SK-N-SH (cell line): ENCODE measurements around the gene TASOR2. TPM values are rescaled to one million over a fixed set of nuclear protein-coding genes. Genes with fewer than 3 reads are reported as not detected.

Source experiments
- CTCF ChIA-PET: fragments of 300-600, 350-600 bp; formaldehyde crosslinking; extraction: SDS; loops from one replicate; lab custom pipeline; 2021; lab: Yijun Ruan, JAX
- POLR2A ChIA-PET: fragments of 350-600 bp; sonication (Branson Sonifier 250); formaldehyde crosslinking; extraction: SDS; loops from one replicate; lab custom pipeline; 2020; ENCODE audit warnings: antibody characterized with exemption, inconsistent platforms; lab: Yijun Ruan, JAX
- DNase-seq: peaks from one replicate; pipeline ENCODE4 v3.0.0; 2012
- H2AFZ ChIP-seq: fragments of 200-600 bp; sonication (generic); 2 replicates; pipeline ENCODE4 v1.8.1; 2016; ENCODE audit warnings: antibody characterized with exemption, mild to moderate bottlenecking, low read depth
- H3F3A ChIP-seq: fragments of 200-600 bp; sonication (generic); replicated peaks from 2 replicates; pipeline ENCODE3; 2016; ENCODE audit warnings: antibody characterized with exemption, mild to moderate bottlenecking; ENCODE audit not compliant: insufficient read depth
- H3K27ac ChIP-seq, 2 experiments: fragments of 200-500 bp in 1 of 2; fragments of 200-600 bp in 1 of 2; sonication (Bioruptor generic) in 1 of 2; sonication (generic), shearing (Covaris generic) in 1 of 2; 2 replicates each; pipeline versions ENCODE4 v1.5.1 to v1.6.1; 2014 to 2016; ENCODE audit warnings: low read depth in 2 of 2, inconsistent platforms in 1 of 2, low read length in 1 of 2, mild to moderate bottlenecking in 1 of 2, mixed read lengths in 1 of 2
- H3K27me3 ChIP-seq: fragments of 200-600 bp; sonication (generic), shearing (Covaris generic); 2 replicates; pipeline ENCODE4 v1.6.1; 2016; ENCODE audit warnings: mixed run types; ENCODE audit not compliant: insufficient read depth
- H3K36me3 ChIP-seq, 2 experiments: fragments of 200-500 bp in 1 of 2; fragments of 200-600 bp in 1 of 2; sonication (Bioruptor generic) in 1 of 2; sonication (generic) in 1 of 2; replicated peaks in 1 of 2; 2 replicates each; pipeline versions ENCODE3 to v1.5.1; 2014 to 2016; ENCODE audit warnings: low read length in 1 of 2, mild to moderate bottlenecking in 1 of 2; ENCODE audit not compliant: insufficient read depth in 2 of 2, control insufficient read depth in 1 of 2
- H3K4me1 ChIP-seq, 2 experiments: fragments of 200-500 bp in 1 of 2; fragments of 200-600 bp in 1 of 2; sonication (Bioruptor generic) in 1 of 2; sonication (generic), shearing (Covaris generic) in 1 of 2; 2 replicates each; pipeline versions ENCODE4 v1.5.1 to v1.6.1; 2014 to 2016; ENCODE audit warnings: low read depth in 1 of 2, low read length in 1 of 2, mixed run types in 1 of 2; ENCODE audit not compliant: insufficient read depth in 2 of 2, control insufficient read depth in 1 of 2
- H3K4me2 ChIP-seq: fragments of 200-600 bp; sonication (generic), shearing (Covaris generic); 2 replicates; pipeline ENCODE4 v1.6.1; 2017; ENCODE audit warnings: mixed run types
- H3K4me3 ChIP-seq, 2 experiments: fragments of 200-500 bp in 1 of 2; fragments of 200-600 bp in 1 of 2; sonication (Bioruptor generic) in 1 of 2; sonication (generic), shearing (Covaris generic) in 1 of 2; 2 replicates each; pipeline versions ENCODE4 v1.5.1 to v1.8.1; 2014 to 2016; ENCODE audit warnings: low read depth in 2 of 2, inconsistent platforms in 1 of 2, low read length in 1 of 2, mild to moderate bottlenecking in 1 of 2, mixed read lengths in 1 of 2, moderate library complexity in 1 of 2
- H3K79me2 ChIP-seq: fragments of 200-600 bp; sonication (generic); 2 replicates; pipeline ENCODE4 v1.8.1; 2017; ENCODE audit warnings: mild to moderate bottlenecking; ENCODE audit not compliant: insufficient read depth
- H3K9ac ChIP-seq: fragments of 200-600 bp; sonication (generic); 2 replicates; pipeline ENCODE4 v1.6.1; 2017; ENCODE audit warnings: mixed run types
- H3K9me2 ChIP-seq: fragments of 200-600 bp; sonication (generic); 2 replicates; pipeline ENCODE4 v1.6.1; 2017; ENCODE audit warnings: mixed run types
- H3K9me3 ChIP-seq: fragments of 200-600 bp; sonication (generic); 2 replicates; pipeline ENCODE4 v1.6.1; 2017; ENCODE audit warnings: mixed run types, mild to moderate bottlenecking, moderate library complexity
- H4K20me1 ChIP-seq: fragments of 200-600 bp; sonication (generic); 2 replicates; pipeline ENCODE4 v1.6.1; 2017; ENCODE audit warnings: mild to moderate bottlenecking, mixed run types; ENCODE audit not compliant: insufficient read depth
- ELF1 ChIP-seq: IDR thresholded peaks from 2 replicates; pipeline ENCODE4 v1.4.0; 2012
- EP300 ChIP-seq, 2 experiments: IDR thresholded peaks; 2 replicates each; pipeline versions ENCODE4 v1.4.0 to v1.6.1; 2012; ENCODE audit warnings: borderline replicate concordance in 1 of 2, low read depth in 1 of 2, low read length in 1 of 2
- FOXM1 ChIP-seq: IDR thresholded peaks from 2 replicates; pipeline ENCODE4 v1.4.0; 2012; ENCODE audit warnings: low read depth, mild to moderate bottlenecking
- GATA2 ChIP-seq: sonication (generic); formaldehyde crosslinking; IDR thresholded peaks from 2 replicates; pipeline ENCODE4 v1.5.0; 2020; ENCODE audit warnings: mild to moderate bottlenecking, missing genetic modification reagents
- JUND ChIP-seq: IDR thresholded peaks from 2 replicates; pipeline ENCODE4 v1.4.0; 2012
- MEF2A ChIP-seq: IDR thresholded peaks from 2 replicates; pipeline ENCODE4 v1.4.0; 2012; ENCODE audit warnings: low read depth, borderline replicate concordance
- NFIC ChIP-seq: IDR thresholded peaks from 2 replicates; pipeline ENCODE4 v1.4.0; 2012; ENCODE audit warnings: borderline replicate concordance
- PBX3 ChIP-seq: IDR thresholded peaks from 2 replicates; pipeline ENCODE4; 2012
- RXRA ChIP-seq: IDR thresholded peaks from 2 replicates; pipeline ENCODE4 v1.4.0; 2012; ENCODE audit warnings: low read depth, mild to moderate bottlenecking, borderline replicate concordance
- SIN3A ChIP-seq: IDR thresholded peaks from 2 replicates; pipeline ENCODE4 v1.6.1; 2012; ENCODE audit warnings: low read depth, mild to moderate bottlenecking, low read length, moderate library complexity, borderline replicate concordance
- TAF1 ChIP-seq: IDR thresholded peaks from 2 replicates; pipeline ENCODE4 v1.6.1; 2012; ENCODE audit warnings: low read depth, mild to moderate bottlenecking, low read length, moderate library complexity, borderline replicate concordance
- TEAD4 ChIP-seq: IDR thresholded peaks from 2 replicates; pipeline ENCODE4 v1.4.0; 2012; ENCODE audit warnings: mild to moderate bottlenecking, borderline replicate concordance; ENCODE audit not compliant: insufficient read depth
- USF1 ChIP-seq: IDR thresholded peaks from 2 replicates; pipeline ENCODE4 v1.4.0; 2012; ENCODE audit warnings: low read depth, borderline replicate concordance
- USF2 ChIP-seq: fragments of 150-350 bp; IDR thresholded peaks from 2 replicates; pipeline ENCODE4 v1.6.1; 2017; ENCODE audit warnings: antibody characterized with exemption, low read length, low read depth, borderline replicate concordance
- YY1 ChIP-seq: IDR thresholded peaks from 2 replicates; pipeline ENCODE4 v1.4.0; 2012; ENCODE audit warnings: low read depth, mild to moderate bottlenecking
- ZBTB33 ChIP-seq: IDR thresholded peaks from 2 replicates; pipeline ENCODE4 v1.4.0; 2012; ENCODE audit warnings: low read depth, borderline replicate concordance
- WGBS: methylation state at CpG from one replicate; pipeline ENCODE4 v1.1.6; 2017; ENCODE audit warnings: low lambda C conversion rate; 5-methylcytosine and 5-hydroxymethylcytosine counted together
- polyA plus RNA-seq, 3 experiments: library from polyadenylated mRNA; depleted of rRNA; stranded (reverse); fragments of >200 nt; gene quantifications; 2 replicates each; pipeline ENCODE4 v1.2.3, GENCODE V29; 2012
- TF ChIP-seq, protein P1 (sequence below): IDR thresholded peaks from 2 replicates; pipeline ENCODE4 v1.4.0; 2012; ENCODE audit warnings: low read depth
- TF ChIP-seq, protein P2 (sequence below): fragments of 200-600 bp; sonication (generic); IDR thresholded peaks from 2 replicates; pipeline ENCODE4 v1.6.1; 2017; ENCODE audit warnings: antibody characterized with exemption, mild to moderate bottlenecking, moderate library complexity

TASOR2 gene
- polyA plus RNA-seq, 1 of the 3 experiments (the other 2 are of a cell fraction), result 21.2 TPM

GRCh38 chr10:5634918-5635317 is 49.7 kb upstream of the TASOR2 start:
- Histone ChIP-seq H3K4me2 (no peak overlapping the region), H3K27ac (no peak overlapping the region), H3K9me3 (no peaks in the 10 kb centered on the region), H4K20me1 (no peaks in the 10 kb centered on the region), H3K79me2 (no peaks in the 10 kb centered on the region), H3K9ac (no peak overlapping the region), H3K36me3 (peaks cover 0 to 16% of the 10 kb centered on the region in 2 experiments), H2AFZ (no peak overlapping the region), H3K9me2 (no peaks in the 10 kb centered on the region), H3K27me3 (no peaks in the 10 kb centered on the region), H3K4me1 (peaks cover 0 to 3% of the 10 kb centered on the region in 2 experiments; a peak in 1 of 4 replicates), H3K4me3 (no peak overlapping the region), H3F3A (no peaks in the 10 kb centered on the region)
- ChIA-PET POLR2A (interaction anchor here (0.6 kb wide), 1 partner anchor 207 kb away, joined by 3 read pairs; no protein-coding TSS in a partner anchor), CTCF (interaction anchor here (1.1 to 5.2 kb wide), 3 partner anchors 12 to 200 kb away, joined by 3 to 27 read pairs (median 4); no protein-coding TSS in a partner anchor)
- DNase-seq, result no peak
- WGBS, result 75% methylated on average over 6 of the region's 7 CpGs
- TF ChIP-seq USF1 (no peak), ELF1 (no peak), RXRA (no peak), USF2 (no peak), SIN3A (no peak), MEF2A (no peak), TEAD4 (no peak), TAF1 (no peak), JUND (no peak), GATA2 (CRISPR knock-in tag) (no peak), EP300 (IDR thresholded peaks at IDR 0.05; ENCODE audit: borderline replicate concordance in 1 of 2, low read depth in 1 of 2, low read length in 1 of 2) (no peak), PBX3 (no peak), FOXM1 (no peak), NFIC (no peak), YY1 (no peak), ZBTB33 (no peak)
- TF ChIP-seq, protein P1, sequence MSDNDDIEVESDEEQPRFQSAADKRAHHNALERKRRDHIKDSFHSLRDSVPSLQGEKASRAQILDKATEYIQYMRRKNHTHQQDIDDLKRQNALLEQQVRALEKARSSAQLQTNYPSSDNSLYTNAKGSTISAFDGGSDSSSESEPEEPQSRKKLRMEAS, result no peak
- TF ChIP-seq, protein P2, sequence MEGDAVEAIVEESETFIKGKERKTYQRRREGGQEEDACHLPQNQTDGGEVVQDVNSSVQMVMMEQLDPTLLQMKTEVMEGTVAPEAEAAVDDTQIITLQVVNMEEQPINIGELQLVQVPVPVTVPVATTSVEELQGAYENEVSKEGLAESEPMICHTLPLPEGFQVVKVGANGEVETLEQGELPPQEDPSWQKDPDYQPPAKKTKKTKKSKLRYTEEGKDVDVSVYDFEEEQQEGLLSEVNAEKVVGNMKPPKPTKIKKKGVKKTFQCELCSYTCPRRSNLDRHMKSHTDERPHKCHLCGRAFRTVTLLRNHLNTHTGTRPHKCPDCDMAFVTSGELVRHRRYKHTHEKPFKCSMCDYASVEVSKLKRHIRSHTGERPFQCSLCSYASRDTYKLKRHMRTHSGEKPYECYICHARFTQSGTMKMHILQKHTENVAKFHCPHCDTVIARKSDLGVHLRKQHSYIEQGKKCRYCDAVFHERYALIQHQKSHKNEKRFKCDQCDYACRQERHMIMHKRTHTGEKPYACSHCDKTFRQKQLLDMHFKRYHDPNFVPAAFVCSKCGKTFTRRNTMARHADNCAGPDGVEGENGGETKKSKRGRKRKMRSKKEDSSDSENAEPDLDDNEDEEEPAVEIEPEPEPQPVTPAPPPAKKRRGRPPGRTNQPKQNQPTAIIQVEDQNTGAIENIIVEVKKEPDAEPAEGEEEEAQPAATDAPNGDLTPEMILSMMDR, result no peak
